Neural progenitor cell (in vitro differentiated cells): ENCODE data around the gene ARNT2. TPM values are rescaled to one million over a fixed set of nuclear protein-coding genes. Genes with fewer than 3 reads are reported as not detected.

ENCODE experiments used
- DNase-seq: peaks from one replicate; pipeline ENCODE4 v3.0.0-alpha.2; 2016; ENCODE audit warnings: low spot score
- H2AFZ ChIP-seq: fragments of 200-600 bp; sonication (generic); replicated peaks from 2 replicates; pipeline ENCODE4 v1.6.1; 2016; ENCODE audit warnings: antibody characterized with exemption
- H3F3A ChIP-seq: fragments of 200-600 bp; sonication (generic); 2 replicates; pipeline ENCODE4 v1.6.1; 2016; ENCODE audit warnings: antibody characterized with exemption, low read depth
- H3K27ac ChIP-seq: fragments of 200-600 bp; sonication (generic); 2 replicates; pipeline ENCODE4 v1.5.1; 2016; ENCODE audit warnings: mild to moderate bottlenecking
- H3K27me3 ChIP-seq: fragments of 200-600 bp; sonication (generic); 2 replicates; pipeline ENCODE4 v1.6.1; 2016; ENCODE audit warnings: mild to moderate bottlenecking, moderate library complexity
- H3K36me3 ChIP-seq: fragments of 200-600 bp; sonication (generic); 2 replicates; pipeline ENCODE4 v1.5.1; 2016
- H3K4me1 ChIP-seq: fragments of 200-600 bp; sonication (generic); 2 replicates; pipeline ENCODE4 v1.6.1; 2016; ENCODE audit warnings: mixed run types
- H3K4me2 ChIP-seq: fragments of 200-600 bp; sonication (generic); 2 replicates; pipeline ENCODE4 v1.6.1; 2016
- H3K4me3 ChIP-seq: fragments of 200-600 bp; sonication (generic); 2 replicates; pipeline ENCODE4 v1.5.1; 2016
- H3K79me2 ChIP-seq: fragments of 200-600 bp; sonication (generic); 2 replicates; pipeline ENCODE4 v1.6.1; 2016; ENCODE audit warnings: low read depth
- H3K9ac ChIP-seq: fragments of 200-600 bp; sonication (generic); 2 replicates; pipeline ENCODE4 v1.6.1; 2016
- H3K9me3 ChIP-seq: fragments of 200-600 bp; sonication (generic); 2 replicates; pipeline ENCODE4 v1.5.1; 2016; ENCODE audit warnings: low read depth
- H4K20me1 ChIP-seq: fragments of 200-600 bp; sonication (generic); 2 replicates; pipeline ENCODE4 v1.6.1; 2016; ENCODE audit warnings: low read depth
- H3K27ac Mint-ChIP-seq: 3 replicates; pipeline ENCODE4 v1.8.0; 2021; ENCODE audit warnings: mixed read lengths
- H3K27me3 Mint-ChIP-seq: 2 replicates; pipeline ENCODE4 v1.8.0; 2022; ENCODE audit warnings: low read depth, mild to moderate bottlenecking, inconsistent platforms, moderate library complexity, mixed read lengths; ENCODE audit not compliant: insufficient read depth
- H3K36me3 Mint-ChIP-seq: 3 replicates; pipeline ENCODE4 v1.8.0; 2021; ENCODE audit warnings: mixed read lengths
- H3K4me1 Mint-ChIP-seq: 3 replicates; pipeline ENCODE4 v1.8.0; 2021; ENCODE audit warnings: mixed read lengths
- H3K4me3 Mint-ChIP-seq: 3 replicates; pipeline ENCODE4 v1.8.0; 2021; ENCODE audit warnings: mild to moderate bottlenecking, moderate library complexity, mixed read lengths
- H3K9me3 Mint-ChIP-seq: 3 replicates; pipeline ENCODE4 v1.8.0; 2020; ENCODE audit warnings: mixed read lengths
- EZH2 ChIP-seq: fragments of 200-600 bp; sonication (generic); IDR thresholded peaks from 2 replicates; pipeline ENCODE4 v1.6.1; 2017; ENCODE audit warnings: antibody characterized with exemption, mild to moderate bottlenecking, moderate library complexity
- EZH2phosphoT487 ChIP-seq: fragments of 200-600 bp; sonication (generic); IDR thresholded peaks from 2 replicates; pipeline ENCODE4 v1.6.1; 2017; ENCODE audit warnings: antibody characterized with exemption
- total RNA-seq: library from RNA; depleted of rRNA; stranded (reverse); fragments of >200 nt; gene quantifications from 2 replicates; pipeline ENCODE4 v1.2.3, GENCODE V29; 2015; ENCODE audit warnings: low replicate concordance
- TF ChIP-seq, protein P1 (sequence below): fragments of 200-600 bp; sonication (generic); IDR thresholded peaks from 2 replicates; pipeline ENCODE4 v1.5.1; 2017; ENCODE audit warnings: antibody characterized with exemption, mild to moderate bottlenecking

The ARNT2 gene
- total RNA-seq, 1 donor from 2014 or later = 15.7 TPM

DNA sequence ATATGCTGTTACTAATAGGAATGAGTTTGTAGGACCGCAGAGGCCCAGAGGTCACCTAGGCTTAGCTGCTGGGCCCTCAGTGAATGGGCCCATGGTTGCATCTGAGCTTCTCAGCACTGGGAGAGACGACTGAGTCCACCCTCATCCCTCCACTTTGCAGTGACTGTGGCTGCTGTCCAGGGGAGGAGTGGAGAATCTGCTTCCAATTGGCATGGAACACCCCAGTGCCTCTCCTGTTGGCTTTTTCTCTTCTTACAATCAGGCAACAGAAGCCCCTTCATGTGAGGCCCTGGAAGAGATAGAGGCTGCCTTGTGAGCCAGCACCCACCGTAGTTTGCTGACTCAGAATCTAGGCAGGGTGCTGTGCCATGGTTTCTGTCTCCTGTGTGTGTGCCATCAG is 55.6 kb downstream of the ARNT2 start:
- H3K9me3 ChIP-seq = no peaks in the 10 kb centered on the region
- no peaks in the 10 kb centered on the region for H3F3A ChIP-seq
- no peak for DNase-seq
- peaks cover 28% of the 10 kb centered on the region for H3K36me3 Mint-ChIP-seq
- H4K20me1 ChIP-seq = peaks cover 19% of the 10 kb centered on the region
- H3K4me3 Mint-ChIP-seq = no peak overlapping the region
- no peaks in the 10 kb centered on the region for H3K36me3 ChIP-seq
- no peak overlapping the region for H3K4me2 ChIP-seq
- peaks cover 2% of the 10 kb centered on the region for H3K4me1 Mint-ChIP-seq
- no peak overlapping the region for H3K9ac ChIP-seq
- H3K4me3 ChIP-seq = no peak overlapping the region
- no peak overlapping the region for H3K27ac ChIP-seq
- no peak for TF ChIP-seq EZH2phosphoT487
- TF ChIP-seq, protein P1, sequence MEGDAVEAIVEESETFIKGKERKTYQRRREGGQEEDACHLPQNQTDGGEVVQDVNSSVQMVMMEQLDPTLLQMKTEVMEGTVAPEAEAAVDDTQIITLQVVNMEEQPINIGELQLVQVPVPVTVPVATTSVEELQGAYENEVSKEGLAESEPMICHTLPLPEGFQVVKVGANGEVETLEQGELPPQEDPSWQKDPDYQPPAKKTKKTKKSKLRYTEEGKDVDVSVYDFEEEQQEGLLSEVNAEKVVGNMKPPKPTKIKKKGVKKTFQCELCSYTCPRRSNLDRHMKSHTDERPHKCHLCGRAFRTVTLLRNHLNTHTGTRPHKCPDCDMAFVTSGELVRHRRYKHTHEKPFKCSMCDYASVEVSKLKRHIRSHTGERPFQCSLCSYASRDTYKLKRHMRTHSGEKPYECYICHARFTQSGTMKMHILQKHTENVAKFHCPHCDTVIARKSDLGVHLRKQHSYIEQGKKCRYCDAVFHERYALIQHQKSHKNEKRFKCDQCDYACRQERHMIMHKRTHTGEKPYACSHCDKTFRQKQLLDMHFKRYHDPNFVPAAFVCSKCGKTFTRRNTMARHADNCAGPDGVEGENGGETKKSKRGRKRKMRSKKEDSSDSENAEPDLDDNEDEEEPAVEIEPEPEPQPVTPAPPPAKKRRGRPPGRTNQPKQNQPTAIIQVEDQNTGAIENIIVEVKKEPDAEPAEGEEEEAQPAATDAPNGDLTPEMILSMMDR = no peak
- no peak for TF ChIP-seq EZH2
- peaks cover 7% of the 10 kb centered on the region for H3K27me3 Mint-ChIP-seq
- H3K27me3 ChIP-seq = peaks cover 4% of the 10 kb centered on the region
- no peak overlapping the region for H2AFZ ChIP-seq
- no peaks in the 10 kb centered on the region for H3K9me3 Mint-ChIP-seq
- no peaks in the 10 kb centered on the region for H3K79me2 ChIP-seq
- no peaks in the 10 kb centered on the region for H3K4me1 ChIP-seq
- no peak overlapping the region for H3K27ac Mint-ChIP-seq

- H3K4me3 Mint-ChIP-seq = no peak overlapping the region
- H3K4me2 ChIP-seq = no peak overlapping the region
- H3K27ac Mint-ChIP-seq = peak overlapping the region; percentile 18
These were observed 57.3 kb downstream of the ARNT2 start for GRCh38 chr15:80461356-80462095.

DNA sequence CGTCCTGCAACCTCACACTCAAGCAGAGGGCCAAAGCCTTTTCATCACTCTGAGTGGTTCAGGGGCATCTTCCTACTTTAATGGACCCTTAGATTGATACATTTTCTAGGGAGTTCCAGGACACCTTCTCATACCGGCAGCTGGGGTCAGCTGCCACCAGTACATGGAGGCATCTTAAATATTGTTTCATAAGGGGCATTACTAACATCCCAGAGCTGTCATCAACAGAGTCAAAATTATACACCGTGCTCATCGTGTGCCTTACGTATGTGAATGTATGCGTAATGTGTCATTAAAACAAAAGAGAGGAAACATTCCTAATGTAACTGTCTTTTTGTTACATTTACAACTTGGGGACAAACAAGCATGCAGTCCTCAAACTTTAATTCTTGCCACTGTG is 57.9 kb downstream of the ARNT2 start:
- Mint-ChIP-seq H3K27me3 (peaks cover 11% of the 10 kb centered on the region), H3K27ac (no peak overlapping the region), H3K36me3 (peaks cover 32% of the 10 kb centered on the region), H3K9me3 (no peaks in the 10 kb centered on the region), H3K4me3 (no peak overlapping the region), H3K4me1 (peaks cover 5% of the 10 kb centered on the region)
- H3K4me2 ChIP-seq = no peak overlapping the region
- no peaks in the 10 kb centered on the region for H3K79me2 ChIP-seq
- no peaks in the 10 kb centered on the region for H3K36me3 ChIP-seq
- no peak overlapping the region for H2AFZ ChIP-seq
- peaks cover 6% of the 10 kb centered on the region for H4K20me1 ChIP-seq
- TF ChIP-seq EZH2 = no peak
- TF ChIP-seq EZH2phosphoT487 = no peak
- TF ChIP-seq, protein P1 = no peak
- no peaks in the 10 kb centered on the region for H3K9me3 ChIP-seq
- H3K4me3 ChIP-seq = no peak overlapping the region
- H3K27me3 ChIP-seq = no peaks in the 10 kb centered on the region
- no peak for DNase-seq
- H3K4me1 ChIP-seq = no peaks in the 10 kb centered on the region
- H3K9ac ChIP-seq = no peak overlapping the region
- H3F3A ChIP-seq = no peaks in the 10 kb centered on the region
- no peak overlapping the region for H3K27ac ChIP-seq

More at GRCh38 chr15:80461356-80462095, 57.3 kb downstream of the ARNT2 start:
- Histone ChIP-seq H3K9ac (no peak overlapping the region), H3K4me3 (no peak overlapping the region), H3K27me3 (no peaks in the 10 kb centered on the region), H3K4me1 (no peaks in the 10 kb centered on the region), H3K27ac (no peak overlapping the region), H3K9me3 (no peaks in the 10 kb centered on the region), H4K20me1 (peaks cover 6% of the 10 kb centered on the region), H3K36me3 (no peaks in the 10 kb centered on the region), H3F3A (no peaks in the 10 kb centered on the region), H2AFZ (no peak overlapping the region), H3K79me2 (no peaks in the 10 kb centered on the region)
- peaks cover 11% of the 10 kb centered on the region for H3K27me3 Mint-ChIP-seq
- peaks cover 32% of the 10 kb centered on the region for H3K36me3 Mint-ChIP-seq
- no peaks in the 10 kb centered on the region for H3K9me3 Mint-ChIP-seq
- H3K4me1 Mint-ChIP-seq = peaks cover 2% of the 10 kb centered on the region
- TF ChIP-seq EZH2phosphoT487 (no peak), EZH2 (no peak)
- TF ChIP-seq, protein P1 = no peak
- DNase-seq = no peak
